NCI-H748 (cell line): ENCODE measurements around the gene ICAM1.

Source experiments
- DNase-seq: peaks from one replicate; lab custom pipeline; 2025; ENCODE audit not compliant: unreplicated experiment; lab: John Stamatoyannopoulos, UW

The ICAM1 gene

GRCh38 chr19:10292789-10293636 is 22.1 kb downstream of the ICAM1 start:
- peak; percentile 57 for DNase-seq

- DNase-seq = no peak
Observed at GRCh38 chr19:10293637-10294367, 22.9 kb downstream of the ICAM1 start.

- no peak for DNase-seq
Observed at GRCh38 chr19:10294368-10294697, 23.4 kb downstream of the ICAM1 start.

- no peak for DNase-seq
Observed at GRCh38 chr19:10295305-10295846, 24.5 kb downstream of the ICAM1 start.

GRCh38 chr19:10295847-10296591 is 25.1 kb downstream of the ICAM1 start:
- DNase-seq = peak; percentile 5

GRCh38 chr19:10299545-10300458 is 28.9 kb downstream of the ICAM1 start:
- no peak for DNase-seq

- no peak for DNase-seq
Observed at GRCh38 chr19:10305139-10305806, 34.4 kb downstream of the ICAM1 start.

GRCh38 chr19:10306327-10306726 is 35.4 kb downstream of the ICAM1 start:
- no peak for DNase-seq

GRCh38 chr19:10309423-10309822 is 38.5 kb downstream of the ICAM1 start, which contains the start of gene ZGLP1:
Gene ZGLP1, minus strand, starts transcription at chr19:10309815.
- DNase-seq = no peak

GRCh38 chr19:10315335-10316214 is 44.7 kb downstream of the ICAM1 start, which contains the start of gene FDX2:
Gene FDX2, minus strand, starts transcription at chr19:10316015. Its CDS starts 19 bp downstream, at chr19:10315996.
- peak; percentile 91 for DNase-seq

- no peak for DNase-seq
Observed at GRCh38 chr19:10316229-10317044, 45.5 kb downstream of the ICAM1 start.

GRCh38 chr19:10317045-10317856 is 46.3 kb downstream of the ICAM1 start:
- no peak for DNase-seq

- no peak for DNase-seq
Observed at GRCh38 chr19:10317857-10318462, 47.0 kb downstream of the ICAM1 start.

GRCh38 chr19:10318807-10319682 is 48.1 kb downstream of the ICAM1 start:
- DNase-seq = no peak

- no peak for DNase-seq
Observed at GRCh38 chr19:10320602-10321416, 49.9 kb downstream of the ICAM1 start.
